ENCODE results near the gene RASSF8.

DNA sequence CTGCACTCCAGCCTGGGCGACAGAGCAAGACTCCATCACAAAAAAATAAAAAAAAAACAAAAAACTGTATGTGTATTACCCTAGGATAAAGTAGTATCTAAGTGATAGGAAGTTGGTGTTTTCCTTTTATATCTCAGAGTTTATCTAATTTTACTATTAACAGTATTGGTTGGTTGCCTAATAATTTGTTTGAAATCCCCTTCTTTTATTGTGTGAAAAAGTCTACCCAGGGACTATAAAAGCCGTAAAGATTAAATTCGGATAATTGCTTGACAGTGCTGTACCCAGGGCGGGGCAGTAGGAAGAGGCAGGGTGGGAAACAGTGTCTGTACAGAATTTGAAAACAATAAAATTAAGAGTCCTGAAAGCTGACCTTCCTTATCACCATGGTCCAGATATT is 78.4 kb downstream of the RASSF8 start:
- TF ChIP-seq CTCF (IDR thresholded peaks at IDR 0.05) (no peak), POLR2A (IDR thresholded peaks at IDR 0.05; ENCODE audit: low read depth) (no peak), EP300 (IDR thresholded peaks at IDR 0.05) (no peak), POLR2AphosphoS5 (IDR thresholded peaks at IDR 0.05) (no peak)

Data from esophagus muscularis mucosa (tissue), 4 donors.